HG03139 (cell line): ENCODE results near the gene TANGO6.
"Not testable (repeated sequence)": the region's sequence is repeated elsewhere in the genome, so short reads cannot be mapped to it uniquely, and the experiment has no call there.

Source experiments
- ATAC-seq: cut with Tn5 transposase; IDR thresholded peaks from one replicate; pipeline ENCODE4 v1.9.1; 2021; ENCODE audit not compliant: unreplicated experiment

Gene TANGO6

GRCh38 chr16:69049603-69050375 lies 206.5 kb downstream of the TANGO6 start:
- no peak for ATAC-seq

DNA sequence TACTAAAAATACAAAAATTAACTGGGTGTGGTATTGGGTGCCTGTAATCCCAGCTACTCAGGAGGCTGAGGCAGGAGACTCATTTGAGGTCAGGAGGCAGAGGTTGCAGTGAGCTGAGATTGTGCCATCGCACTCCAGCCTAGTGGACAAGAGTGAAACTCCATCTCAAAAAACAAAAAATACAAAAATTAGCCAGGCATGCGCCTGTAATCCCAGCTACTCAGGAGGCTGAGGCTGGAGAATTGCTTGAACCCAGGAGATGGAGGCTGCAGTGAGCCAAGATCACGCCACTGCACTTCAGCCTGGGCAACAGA lies 208.1 kb downstream of the TANGO6 start:
- ATAC-seq: not testable (repeated sequence)

DNA sequence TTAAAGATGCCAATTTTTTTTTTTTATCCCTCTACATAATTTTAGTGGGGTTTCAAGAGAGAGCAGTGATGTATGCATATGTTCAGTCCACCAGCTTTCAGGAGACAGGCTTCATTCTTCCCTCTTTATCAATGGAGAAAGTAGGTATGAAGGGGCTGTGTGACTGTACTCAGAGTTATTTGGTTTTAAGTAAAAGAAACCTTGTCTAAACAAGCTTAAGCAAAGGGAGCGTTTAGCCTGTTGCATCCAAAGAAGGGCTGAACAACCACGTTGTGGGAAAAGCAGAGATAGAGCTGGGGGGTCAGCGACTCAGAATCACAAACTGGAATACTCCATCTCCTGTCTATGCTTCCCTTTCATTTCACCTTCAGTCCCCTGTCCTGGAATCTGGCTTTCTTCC lies 211.7 kb downstream of the TANGO6 start:
- ATAC-seq: no peak

DNA sequence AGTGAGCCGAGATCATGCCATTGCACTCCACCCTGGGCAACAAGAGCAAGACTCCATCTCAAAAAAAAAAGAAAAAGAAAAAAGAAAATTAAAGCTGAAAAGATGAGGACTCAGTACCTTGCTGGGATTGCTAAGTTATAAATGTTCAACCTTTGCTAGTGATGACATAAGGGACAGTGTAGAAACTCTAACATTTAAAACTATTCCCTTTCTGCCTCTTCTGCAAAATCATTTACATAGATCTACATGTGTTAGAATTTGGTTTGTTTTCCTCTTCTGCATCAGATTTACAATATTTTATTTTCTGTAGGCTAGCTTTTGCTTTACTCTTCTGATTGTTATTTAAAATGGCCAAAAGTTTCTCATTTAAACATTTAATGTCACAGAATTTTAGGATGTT lies 212.6 kb downstream of the TANGO6 start:
- ATAC-seq: no peak

DNA sequence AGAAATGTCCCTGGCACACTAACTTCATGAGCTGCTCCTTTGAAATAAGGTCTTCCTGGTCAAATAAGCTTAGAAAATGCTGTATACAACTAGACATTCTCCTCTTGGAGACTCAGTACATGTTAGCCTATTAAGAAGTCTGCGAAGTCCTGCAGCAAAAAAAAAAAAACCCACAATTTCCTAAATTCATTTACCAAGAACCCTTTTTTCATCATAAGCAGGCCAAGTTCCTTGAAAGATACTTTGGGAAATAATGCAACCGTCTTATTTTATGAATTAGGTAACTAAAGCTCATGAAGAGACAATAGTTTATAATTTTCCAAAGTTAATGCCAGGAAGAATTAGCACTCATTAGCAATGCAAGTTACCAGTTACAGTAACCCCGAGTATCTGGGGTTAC lies 213.1 kb downstream of the TANGO6 start:
- no peak for ATAC-seq

DNA sequence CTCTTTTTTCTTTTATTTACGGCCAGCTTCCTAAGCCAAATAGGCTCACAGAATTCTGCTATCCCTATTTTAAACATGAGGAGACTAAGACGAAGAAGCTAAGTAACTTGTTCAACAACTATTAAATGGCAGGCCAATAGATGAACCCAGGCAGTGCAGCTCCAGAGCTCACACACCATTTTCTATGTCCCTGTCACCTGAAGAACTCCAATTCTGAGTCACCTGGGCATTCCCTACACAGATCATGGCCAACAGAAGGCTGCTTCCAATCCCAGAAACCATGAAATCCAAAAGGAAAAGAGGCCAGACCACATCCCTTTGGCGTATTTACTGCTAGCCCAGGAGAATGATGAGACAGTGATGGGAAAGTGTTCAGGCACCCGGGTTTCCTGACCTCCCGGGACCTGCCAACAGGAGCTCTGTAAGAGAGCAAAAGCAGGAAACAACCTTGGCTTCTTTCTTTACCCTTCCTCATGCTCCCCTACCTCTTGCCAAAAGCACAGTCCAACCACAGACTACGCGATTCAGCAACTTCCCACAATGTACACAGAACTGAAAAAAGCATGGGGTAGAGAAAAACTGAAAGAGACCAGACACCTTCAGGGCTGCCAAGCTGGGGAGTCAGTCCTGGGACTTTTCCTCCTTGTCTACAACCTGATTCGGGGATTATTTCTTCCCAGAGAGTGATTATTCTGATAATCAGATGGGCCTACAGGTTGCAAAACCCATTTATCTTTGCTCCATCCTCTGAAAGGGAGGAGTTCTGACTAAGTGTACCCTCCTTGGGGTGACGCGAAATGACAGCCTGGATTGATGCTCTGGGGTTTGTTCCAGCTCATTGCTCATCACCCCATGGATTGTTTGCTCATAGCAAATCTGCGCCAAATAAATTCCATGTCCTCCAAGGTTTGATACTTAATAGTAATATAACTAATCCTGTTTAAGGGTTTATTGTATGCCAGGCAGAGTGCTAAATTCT lies 214.4 kb downstream of the TANGO6 start:
- ATAC-seq: no peak

- ATAC-seq: not testable (repeated sequence)
Observed at GRCh38 chr16:69063491-69063890, 220.2 kb downstream of the TANGO6 start.

DNA sequence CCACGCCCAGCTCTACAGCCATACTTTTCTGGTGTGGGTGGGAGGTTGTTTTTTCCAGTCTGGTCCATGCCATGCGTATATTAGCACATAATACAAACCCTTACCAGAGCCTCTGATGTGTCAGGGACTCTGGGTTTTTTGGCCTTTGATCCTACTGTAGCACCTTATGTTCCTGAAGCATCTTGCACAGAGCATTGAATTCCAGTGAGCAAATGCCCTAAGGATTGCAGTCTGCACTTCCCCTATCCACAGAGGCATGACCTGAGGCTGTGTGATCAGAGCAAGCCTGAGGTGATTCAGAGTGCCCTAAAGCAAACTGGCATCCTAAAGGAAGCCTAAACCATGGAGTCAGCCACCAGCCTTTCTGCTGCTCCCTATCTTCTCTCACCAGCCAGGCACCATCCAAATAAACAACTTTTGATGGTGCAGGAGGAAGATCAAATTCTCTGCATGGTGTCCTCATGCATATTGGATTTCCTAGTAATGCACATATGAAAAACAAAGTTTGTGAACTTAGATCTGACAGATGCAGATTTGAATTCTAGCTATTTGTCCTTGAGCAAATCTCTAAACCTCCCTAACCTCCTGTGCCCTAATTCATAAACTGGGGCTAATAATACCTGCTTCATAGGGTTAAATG lies 220.9 kb downstream of the TANGO6 start:
- ATAC-seq: no peak

DNA sequence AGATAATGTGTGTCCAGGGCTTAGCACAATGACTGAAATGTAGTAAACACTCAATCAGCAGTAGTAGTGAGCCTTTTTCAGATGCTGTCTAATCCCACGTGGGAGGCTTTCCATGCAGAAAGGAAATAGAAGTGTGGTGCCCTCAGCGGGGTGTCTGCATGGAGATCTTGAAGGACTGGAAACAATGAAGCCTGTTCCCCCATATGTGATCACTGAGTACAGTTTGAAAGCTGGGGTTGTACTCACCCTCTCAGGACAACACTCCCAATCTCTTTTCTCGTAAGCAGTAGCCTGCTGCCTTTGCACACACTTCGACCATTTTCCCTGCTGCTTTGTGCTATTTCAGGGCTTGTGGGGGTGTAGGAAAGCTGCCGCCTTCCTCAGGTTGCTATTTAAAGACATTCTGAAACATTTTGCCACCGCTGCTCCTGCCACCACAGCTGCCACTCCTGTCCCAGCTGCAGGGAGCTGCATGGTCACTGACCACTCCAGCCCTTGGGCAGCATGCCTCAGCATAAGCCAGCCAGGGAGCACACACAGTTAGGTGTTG lies 221.5 kb downstream of the TANGO6 start:
- ATAC-seq: no peak

DNA sequence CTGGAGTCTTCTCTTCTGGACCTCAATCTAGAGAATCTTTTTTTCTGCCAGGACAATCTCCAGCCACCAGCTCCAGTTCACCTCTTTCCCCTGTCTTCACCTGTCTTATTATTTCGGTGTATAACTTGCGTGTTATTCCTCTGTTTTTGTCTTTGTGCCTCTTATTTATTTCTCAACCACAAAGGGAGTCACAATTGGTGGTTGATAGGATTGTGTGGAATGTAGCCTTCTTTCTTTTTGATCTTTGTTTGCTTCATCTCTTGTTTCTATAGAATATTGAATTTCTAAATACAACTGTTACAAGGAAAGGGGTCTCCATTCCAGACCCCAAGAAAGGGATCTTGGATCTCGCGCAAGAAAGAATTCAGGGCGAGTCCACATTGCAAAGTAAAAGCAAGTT lies 226.2 kb downstream of the TANGO6 start:
- ATAC-seq: no peak

DNA sequence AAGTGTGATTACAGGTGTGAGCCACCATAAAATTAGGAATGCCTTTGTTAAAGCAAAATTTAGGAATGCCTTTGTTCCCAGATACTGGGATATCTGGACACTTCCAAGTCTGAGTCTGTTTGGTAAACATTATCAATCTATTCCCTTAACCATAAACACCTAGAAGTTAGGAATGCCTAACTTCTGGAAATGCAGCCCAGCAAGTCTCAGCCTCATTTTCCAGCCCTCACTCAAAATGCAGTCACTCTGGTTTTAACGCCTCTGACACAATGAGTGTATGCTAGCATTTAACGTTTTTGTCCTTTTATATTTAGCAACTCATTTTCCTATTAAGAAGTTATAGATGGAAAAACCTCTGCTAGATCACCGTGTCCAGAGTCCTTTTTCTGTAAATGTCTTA lies 227.7 kb downstream of the TANGO6 start:
- no peak for ATAC-seq

- ATAC-seq: no peak
Observed at GRCh38 chr16:69072640-69072974, 229.3 kb downstream of the TANGO6 start.

GRCh38 chr16:69073181-69073702 lies 229.9 kb downstream of the TANGO6 start:
- ATAC-seq: no peak

DNA sequence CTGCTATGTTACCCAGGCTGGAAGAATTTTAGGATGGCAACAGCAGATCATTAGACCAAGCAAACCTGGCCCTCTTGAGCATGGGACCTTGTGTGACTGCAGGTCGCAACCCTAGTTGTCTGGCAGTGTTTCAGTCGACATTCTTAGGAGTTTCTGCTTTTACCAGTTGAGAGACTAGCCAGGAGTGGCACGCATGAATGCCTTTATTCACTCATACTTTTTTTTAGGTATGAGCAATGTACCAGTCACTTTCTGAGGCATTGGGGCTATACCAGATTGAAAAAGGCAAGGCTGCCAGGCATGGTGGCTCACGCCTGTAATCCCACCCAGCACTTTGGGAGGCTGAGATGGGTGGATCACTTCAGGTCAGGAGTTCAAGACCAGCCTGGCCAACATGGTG lies 233.9 kb downstream of the TANGO6 start:
- no peak for ATAC-seq

DNA sequence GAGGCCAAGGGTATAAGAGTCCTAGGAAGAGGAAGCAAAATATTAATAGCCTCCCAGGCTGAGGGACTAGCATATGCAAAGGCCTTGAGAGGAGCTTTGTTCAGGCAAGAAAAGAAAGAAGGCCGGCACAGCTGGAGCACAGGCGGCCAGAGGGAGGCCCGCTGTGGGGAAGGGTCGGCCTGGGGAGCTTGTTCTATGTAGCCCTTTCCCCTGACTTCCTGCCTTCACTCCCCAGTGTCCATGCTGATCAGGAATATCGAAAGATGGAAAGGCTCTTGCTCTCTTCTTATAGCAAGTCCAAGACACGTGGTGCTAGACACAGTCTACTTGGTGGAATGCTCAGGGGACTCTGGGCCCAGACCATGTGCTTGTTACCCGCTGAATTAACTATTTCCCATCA lies 234.7 kb downstream of the TANGO6 start:
- no peak for ATAC-seq

DNA sequence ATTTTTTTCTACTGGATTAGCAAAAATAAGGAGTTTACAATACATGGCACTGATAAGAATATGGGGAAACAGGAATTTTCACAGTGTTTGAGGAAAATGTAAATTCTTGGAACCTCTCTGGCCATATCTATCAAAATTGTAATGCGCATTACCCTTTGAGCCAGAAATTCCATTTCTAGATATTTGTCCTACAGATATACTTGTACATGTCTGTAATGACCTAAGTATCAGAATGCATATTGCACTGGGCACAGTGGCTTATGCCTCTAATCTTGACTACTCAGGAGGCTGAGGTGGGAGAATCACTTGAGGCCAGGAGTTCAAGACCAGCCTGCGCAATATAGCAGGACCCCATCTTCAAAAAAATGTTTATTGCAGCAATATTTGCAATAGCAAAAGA lies 236.4 kb downstream of the TANGO6 start:
- ATAC-seq: no peak

- no peak for ATAC-seq
Observed at GRCh38 chr16:69083306-69083941, 240.1 kb downstream of the TANGO6 start.

- ATAC-seq: no peak
Observed at GRCh38 chr16:69084289-69084688, 241.0 kb downstream of the TANGO6 start.

GRCh38 chr16:69085032-69085695 lies 241.8 kb downstream of the TANGO6 start:
- no peak for ATAC-seq

GRCh38 chr16:69087161-69087581 lies 243.8 kb downstream of the TANGO6 start:
- ATAC-seq: no peak
